Esophagus (tissue), 2 donors: ENCODE results near the gene FUT9. TPM values are rescaled to one million over a fixed set of nuclear protein-coding genes. Genes with fewer than 3 reads are reported as not detected.

Experiments
- H3K27ac ChIP-seq, 2 donors: one replicate each; pipeline ENCODE4 v1.5.1; 2013; ENCODE audit warnings: low read depth in 2 of 2, mild to moderate bottlenecking in 2 of 2, inconsistent platforms in 1 of 2, low read length in 1 of 2, moderate library complexity in 1 of 2
- H3K27me3 ChIP-seq, 2 donors: one replicate each; pipeline ENCODE4 v1.6.1; 2013; ENCODE audit warnings: low read length in 2 of 2, control low read depth in 1 of 2, mild to moderate bottlenecking in 1 of 2; ENCODE audit not compliant: insufficient read depth in 2 of 2, control insufficient read depth in 1 of 2
- H3K36me3 ChIP-seq, 2 donors: one replicate each; pipeline ENCODE4 v1.6.1; 2013; ENCODE audit warnings: low read length in 1 of 2; ENCODE audit not compliant: control insufficient read depth in 2 of 2, insufficient read depth in 2 of 2
- H3K4me1 ChIP-seq, 2 donors: one replicate each; pipeline ENCODE4 v1.6.1; 2013; ENCODE audit warnings: low read length in 1 of 2; ENCODE audit not compliant: control insufficient read depth in 2 of 2, insufficient read depth in 2 of 2
- H3K4me3 ChIP-seq, 2 donors: one replicate each; pipeline ENCODE4 v1.5.1; 2013; ENCODE audit warnings: low read length in 2 of 2, mild to moderate bottlenecking in 2 of 2, low read depth in 1 of 2, moderate library complexity in 1 of 2
- H3K9me3 ChIP-seq, 2 donors: one replicate each; pipeline ENCODE4 v1.6.1; 2013; ENCODE audit warnings: mild to moderate bottlenecking in 2 of 2, low read depth in 1 of 2, low read length in 1 of 2, moderate library complexity in 1 of 2; ENCODE audit not compliant: control insufficient read depth in 2 of 2, insufficient read depth in 1 of 2
- WGBS, 2 donors: extraction: QIAGEN DNeasy Blood & Tissue Kit; methylation state at CpG; one replicate each; pipeline ENCODE4 v1.1.7; 2013; 5-methylcytosine and 5-hydroxymethylcytosine counted together
- polyA plus RNA-seq, 2 donors: library from polyadenylated mRNA; stranded (reverse); fragments of 200-250 nt; gene quantifications; one replicate each; pipeline ENCODE4 v1.2.3, GENCODE V29; 2013
- donor health status: healthy with polysubstance abuse.
- donor health status: Bipolar disorder and iron deficiency.

The FUT9 gene
- polyA plus RNA-seq, 2 donors = under 0.01 TPM; not detected in 1

GRCh38 chr6:96153775-96154174, 138.0 kb downstream of the FUT9 start:
- no peaks in the 10 kb centered on the region for H3K4me1 ChIP-seq
- H3K36me3 ChIP-seq = no peaks in the 10 kb centered on the region
- H3K9me3 ChIP-seq = peaks cover 0 to 2% of the 10 kb centered on the region in 2 donors
- H3K27ac ChIP-seq = no peak overlapping the region
- no peak overlapping the region for H3K4me3 ChIP-seq
- H3K27me3 ChIP-seq = no peaks in the 10 kb centered on the region

GRCh38 chr6:96156425-96156824, 140.7 kb downstream of the FUT9 start:
- H3K9me3 ChIP-seq = no peaks in the 10 kb centered on the region
- WGBS, 2 donors = 52 to 64% methylated on average over 4 of the region's 4 CpGs
- no peaks in the 10 kb centered on the region for H3K27me3 ChIP-seq
- H3K4me1 ChIP-seq = no peaks in the 10 kb centered on the region
- no peak overlapping the region for H3K4me3 ChIP-seq
- no peaks in the 10 kb centered on the region for H3K36me3 ChIP-seq
- no peak overlapping the region for H3K27ac ChIP-seq

GRCh38 chr6:96157018-96157565, 141.3 kb downstream of the FUT9 start:
- no peak overlapping the region for H3K27ac ChIP-seq
- no peaks in the 10 kb centered on the region for H3K36me3 ChIP-seq
- H3K27me3 ChIP-seq = no peaks in the 10 kb centered on the region
- 23 to 26% methylated on average over 3 of the region's 3 CpGs for WGBS, 2 donors
- H3K4me1 ChIP-seq = no peaks in the 10 kb centered on the region
- H3K4me3 ChIP-seq = no peak overlapping the region
- H3K9me3 ChIP-seq = no peaks in the 10 kb centered on the region

- no peaks in the 10 kb centered on the region for H3K4me1 ChIP-seq
- H3K9me3 ChIP-seq = no peaks in the 10 kb centered on the region
- 35 to 39% methylated on average over 2 of the region's 2 CpGs for WGBS, 2 donors
- no peaks in the 10 kb centered on the region for H3K36me3 ChIP-seq
- no peak overlapping the region for H3K27ac ChIP-seq
- no peaks in the 10 kb centered on the region for H3K27me3 ChIP-seq
- H3K4me3 ChIP-seq = no peak overlapping the region
Observed at GRCh38 chr6:96162711-96163120, 146.9 kb downstream of the FUT9 start.

- H3K27me3 ChIP-seq = no peaks in the 10 kb centered on the region
- H3K27ac ChIP-seq = no peak overlapping the region
- H3K36me3 ChIP-seq = no peaks in the 10 kb centered on the region
- H3K9me3 ChIP-seq = no peaks in the 10 kb centered on the region
- H3K4me1 ChIP-seq = no peaks in the 10 kb centered on the region
- no peak overlapping the region for H3K4me3 ChIP-seq
Observed at GRCh38 chr6:96164802-96165201, 149.0 kb downstream of the FUT9 start.

GRCh38 chr6:96171112-96171511, 155.3 kb downstream of the FUT9 start:
- Histone ChIP-seq H3K9me3 (no peaks in the 10 kb centered on the region), H3K4me3 (no peak overlapping the region), H3K27ac (no peak overlapping the region), H3K27me3 (no peaks in the 10 kb centered on the region), H3K4me1 (no peaks in the 10 kb centered on the region), H3K36me3 (no peaks in the 10 kb centered on the region)
- 73 to 74% methylated on average over 2 of the region's 2 CpGs for WGBS, 2 donors

GRCh38 chr6:96184798-96185197, 169.0 kb downstream of the FUT9 start:
- Histone ChIP-seq H3K4me1 (no peaks in the 10 kb centered on the region), H3K27me3 (no peaks in the 10 kb centered on the region), H3K4me3 (no peak overlapping the region), H3K36me3 (no peaks in the 10 kb centered on the region), H3K27ac (no peak overlapping the region), H3K9me3 (no peaks in the 10 kb centered on the region)
- 3 to 12% methylated on average over 2 of the region's 2 CpGs for WGBS, 2 donors

GRCh38 chr6:96186094-96186493, 170.3 kb downstream of the FUT9 start:
- no peaks in the 10 kb centered on the region for H3K9me3 ChIP-seq
- H3K4me1 ChIP-seq = no peaks in the 10 kb centered on the region
- H3K4me3 ChIP-seq = no peak overlapping the region
- no peak overlapping the region for H3K27ac ChIP-seq
- H3K27me3 ChIP-seq = no peaks in the 10 kb centered on the region
- H3K36me3 ChIP-seq = no peaks in the 10 kb centered on the region
- 43 to 45% methylated on average over 2 of the region's 2 CpGs for WGBS, 2 donors

GRCh38 chr6:96186516-96187195, 170.9 kb downstream of the FUT9 start:
- 21 to 28% methylated on average over 2 of the region's 2 CpGs for WGBS, 2 donors

GRCh38 chr6:96194675-96195074, 178.9 kb downstream of the FUT9 start:
- H3K4me3 ChIP-seq = no peak overlapping the region
- H3K27ac ChIP-seq = no peak overlapping the region
- H3K36me3 ChIP-seq = no peaks in the 10 kb centered on the region
- H3K4me1 ChIP-seq = no peaks in the 10 kb centered on the region
- H3K9me3 ChIP-seq = no peaks in the 10 kb centered on the region
- no peaks in the 10 kb centered on the region for H3K27me3 ChIP-seq
- 16 to 27% methylated on average over 1 of the region's 1 CpG for WGBS, 2 donors

More at GRCh38 chr6:96186516-96187195, 170.9 kb downstream of the FUT9 start:
- no peak overlapping the region for H3K27ac ChIP-seq
- H3K9me3 ChIP-seq = no peaks in the 10 kb centered on the region
- no peak overlapping the region for H3K4me3 ChIP-seq
- H3K4me1 ChIP-seq = no peaks in the 10 kb centered on the region
- H3K36me3 ChIP-seq = no peaks in the 10 kb centered on the region
- H3K27me3 ChIP-seq = no peaks in the 10 kb centered on the region
